T-helper 2 cell (primary cell): ENCODE data around the gene RPS6KA2.
"Not testable (repeated sequence)": the region's sequence is repeated elsewhere in the genome, so short reads cannot be mapped to it uniquely, and the experiment has no call there.

Source experiments
- DNase-seq, 5 experiments: peaks; one replicate each; pipeline versions ENCODE4 v3.0.0 to v3.0.0-alpha.2; 2012 to 2022

The RPS6KA2 gene

GRCh38 chr6:166387098-166387497, 240.0 kb downstream of the RPS6KA2 start:
- DNase-seq, result not testable (repeated sequence)

DNA sequence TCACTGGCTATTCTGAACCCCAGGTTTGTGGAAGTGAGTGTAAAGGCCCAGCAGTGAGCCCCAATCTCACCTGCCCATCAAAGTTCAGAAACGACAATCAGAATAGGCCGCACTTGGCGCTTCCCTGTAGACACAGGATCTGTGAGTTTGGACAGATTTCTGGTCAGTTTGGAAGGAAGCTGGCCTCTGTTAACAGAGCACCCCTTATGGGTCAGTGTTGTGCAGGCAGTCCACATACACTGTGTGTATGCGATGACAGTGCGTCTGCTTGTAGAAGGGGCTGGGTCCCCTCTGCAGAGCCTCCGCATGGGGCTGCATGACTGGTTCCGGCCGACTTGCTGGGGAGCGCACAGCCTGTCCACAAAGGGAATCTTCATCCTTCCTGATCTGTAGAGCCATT, 240.9 kb downstream of the RPS6KA2 start:
- no peak for DNase-seq

DNA sequence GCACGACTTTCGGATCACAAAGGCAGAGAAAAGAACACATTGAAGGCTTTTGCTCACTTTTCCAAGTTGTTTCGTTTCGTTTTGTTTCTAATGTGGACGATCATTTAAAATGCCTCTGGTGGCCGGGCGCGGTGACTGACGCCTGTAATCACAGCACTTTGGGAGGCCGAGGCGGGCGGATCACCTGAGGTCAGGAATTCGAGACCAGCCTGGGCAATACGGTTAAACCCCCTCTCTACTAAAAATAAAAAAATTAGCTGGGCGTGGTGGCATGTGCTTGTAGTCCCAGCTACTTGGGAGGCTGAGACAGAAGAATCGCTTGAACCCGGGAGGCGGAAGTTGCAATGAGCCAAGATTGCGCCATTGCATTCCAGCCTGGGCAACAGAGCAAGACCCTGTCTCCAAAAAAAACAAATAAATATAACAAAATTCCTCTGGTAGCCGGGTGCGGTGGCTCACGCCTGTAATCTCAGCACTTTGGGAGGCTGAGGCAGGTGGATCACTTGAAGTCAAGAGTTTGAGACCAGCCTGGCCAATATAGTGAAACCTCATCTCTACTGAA, 243.2 kb downstream of the RPS6KA2 start:
- peak in 1 of 5 experiments; percentile 16 for DNase-seq

- peak; percentile 86 to 97 (median 92) for DNase-seq
Observed at GRCh38 chr6:166382933-166383801, 243.9 kb downstream of the RPS6KA2 start, which contains the start of gene MPC1. Gene MPC1 (minus strand): TSS chr6:166382940. CDS start chr6:166382876, 64 bp downstream.

DNA sequence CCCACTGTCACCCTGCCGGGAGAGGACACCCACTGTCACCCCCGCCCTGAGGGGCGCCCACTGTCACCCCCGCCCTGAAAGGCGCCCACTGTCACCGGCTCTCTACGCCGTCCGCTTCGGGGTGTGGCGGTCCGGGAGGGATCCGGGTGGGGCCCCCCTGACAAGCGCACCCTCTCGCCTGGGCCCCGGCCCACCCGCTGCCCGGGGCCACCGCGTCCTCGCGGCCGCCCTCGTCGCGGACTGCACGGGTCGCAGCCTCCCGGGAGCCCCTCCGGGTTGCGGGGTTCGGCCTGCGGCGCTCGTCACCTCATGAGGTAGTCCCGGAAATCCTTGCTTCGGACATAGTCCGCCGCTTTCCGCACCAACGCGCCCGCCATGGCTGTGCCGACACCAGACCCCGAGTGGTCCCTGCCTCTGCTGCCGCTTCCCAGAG, 244.5 kb downstream of the RPS6KA2 start:
- DNase-seq, result no peak

- DNase-seq, result peak; percentile 28 to 73 (median 51)
Observed at GRCh38 chr6:166381733-166382499, 245.1 kb downstream of the RPS6KA2 start.

GRCh38 chr6:166381381-166381732, 245.7 kb downstream of the RPS6KA2 start:
- DNase-seq, result no peak

- DNase-seq, result no peak
Observed at GRCh38 chr6:166379800-166380199, 247.3 kb downstream of the RPS6KA2 start.

- DNase-seq, result no peak
Observed at GRCh38 chr6:166379103-166379586, 247.9 kb downstream of the RPS6KA2 start.

- no peak for DNase-seq
Observed at GRCh38 chr6:166377721-166378120, 249.3 kb downstream of the RPS6KA2 start.

DNA sequence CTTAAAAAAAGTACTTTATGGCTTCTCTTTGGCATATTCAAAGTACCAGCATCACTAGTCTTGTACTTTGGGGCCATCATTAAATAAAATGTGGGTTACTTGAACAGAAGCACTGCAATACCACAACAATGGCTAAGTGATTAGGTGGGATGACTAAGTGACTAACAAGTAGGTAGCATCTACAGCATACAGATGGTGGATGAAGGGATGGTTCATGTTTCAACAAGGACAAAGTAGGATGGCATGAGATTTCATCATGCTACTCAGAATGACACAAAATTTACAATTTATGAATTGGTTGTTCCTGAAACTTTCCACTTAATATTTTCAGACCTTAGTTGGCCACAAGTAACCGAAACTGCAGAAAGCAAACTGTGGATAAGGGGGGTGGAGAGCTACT, 252.0 kb downstream of the RPS6KA2 start:
- no peak for DNase-seq

GRCh38 chr6:166370489-166370888, 256.6 kb downstream of the RPS6KA2 start:
- DNase-seq, result no peak

DNA sequence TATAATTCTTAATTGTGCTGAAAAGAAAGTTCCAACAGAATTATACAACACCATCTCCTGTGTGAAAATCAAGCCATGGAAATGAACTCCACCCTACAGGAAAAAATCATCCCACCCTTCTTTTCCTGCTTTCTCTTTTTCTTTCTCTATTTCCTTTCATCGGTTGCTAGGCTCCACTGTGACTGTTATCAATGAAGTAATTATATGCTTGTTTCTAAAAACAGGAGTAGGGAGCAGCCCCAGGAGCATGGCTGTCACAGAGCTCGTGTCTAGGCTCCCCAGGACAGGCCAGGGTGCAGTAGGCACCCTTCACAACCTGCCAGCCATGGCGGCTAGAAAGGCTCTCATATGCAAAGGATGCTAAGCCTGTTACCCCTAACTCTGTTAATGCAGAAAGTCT, 257.3 kb downstream of the RPS6KA2 start:
- no peak for DNase-seq

DNA sequence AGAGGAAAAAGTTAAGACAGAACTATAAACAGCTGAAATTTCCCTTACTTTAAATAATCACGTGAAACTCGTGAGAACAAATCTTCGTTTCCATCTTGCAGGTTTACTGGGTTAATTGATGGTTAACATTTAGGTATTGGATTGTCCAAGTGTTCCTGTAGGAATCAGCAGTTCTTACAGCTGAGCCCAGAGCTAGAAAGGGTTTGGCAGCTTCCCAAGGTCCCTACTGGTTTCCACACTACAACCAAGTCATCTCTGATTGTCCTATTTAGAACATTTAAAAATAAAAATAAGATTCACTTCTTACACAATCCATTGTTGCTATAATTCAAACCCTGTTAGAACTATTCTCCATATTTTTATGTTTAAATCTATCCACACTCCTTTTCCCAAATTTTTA, 260.1 kb downstream of the RPS6KA2 start:
- no peak for DNase-seq

DNA sequence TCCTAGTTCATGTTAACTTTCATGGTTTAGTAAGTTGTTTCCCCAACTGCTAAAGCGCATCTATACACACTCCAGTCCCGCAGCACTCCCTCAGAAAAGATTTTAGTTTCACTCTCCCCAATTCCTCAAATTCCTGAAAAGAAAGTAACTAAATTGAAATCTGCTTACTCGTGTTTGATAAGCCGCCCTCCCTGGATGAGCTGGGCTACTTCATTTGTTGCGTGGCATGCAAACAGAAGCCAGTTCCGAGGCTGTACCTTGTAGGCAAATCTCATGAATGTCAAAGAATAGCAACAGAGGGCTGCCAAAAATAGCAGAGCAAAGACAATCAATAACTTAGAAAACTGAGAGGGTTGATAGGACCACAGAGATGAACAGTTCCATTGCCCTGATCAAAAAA, 261.2 kb downstream of the RPS6KA2 start:
- DNase-seq, result no peak

GRCh38 chr6:166365221-166365620, 261.8 kb downstream of the RPS6KA2 start:
- no peak for DNase-seq

- DNase-seq, result no peak
Observed at GRCh38 chr6:166364456-166364855, 262.6 kb downstream of the RPS6KA2 start.

GRCh38 chr6:166362427-166362826, 264.6 kb downstream of the RPS6KA2 start:
- not testable (repeated sequence) for DNase-seq

GRCh38 chr6:166361077-166361429, 266.0 kb downstream of the RPS6KA2 start:
- DNase-seq, result no peak

DNA sequence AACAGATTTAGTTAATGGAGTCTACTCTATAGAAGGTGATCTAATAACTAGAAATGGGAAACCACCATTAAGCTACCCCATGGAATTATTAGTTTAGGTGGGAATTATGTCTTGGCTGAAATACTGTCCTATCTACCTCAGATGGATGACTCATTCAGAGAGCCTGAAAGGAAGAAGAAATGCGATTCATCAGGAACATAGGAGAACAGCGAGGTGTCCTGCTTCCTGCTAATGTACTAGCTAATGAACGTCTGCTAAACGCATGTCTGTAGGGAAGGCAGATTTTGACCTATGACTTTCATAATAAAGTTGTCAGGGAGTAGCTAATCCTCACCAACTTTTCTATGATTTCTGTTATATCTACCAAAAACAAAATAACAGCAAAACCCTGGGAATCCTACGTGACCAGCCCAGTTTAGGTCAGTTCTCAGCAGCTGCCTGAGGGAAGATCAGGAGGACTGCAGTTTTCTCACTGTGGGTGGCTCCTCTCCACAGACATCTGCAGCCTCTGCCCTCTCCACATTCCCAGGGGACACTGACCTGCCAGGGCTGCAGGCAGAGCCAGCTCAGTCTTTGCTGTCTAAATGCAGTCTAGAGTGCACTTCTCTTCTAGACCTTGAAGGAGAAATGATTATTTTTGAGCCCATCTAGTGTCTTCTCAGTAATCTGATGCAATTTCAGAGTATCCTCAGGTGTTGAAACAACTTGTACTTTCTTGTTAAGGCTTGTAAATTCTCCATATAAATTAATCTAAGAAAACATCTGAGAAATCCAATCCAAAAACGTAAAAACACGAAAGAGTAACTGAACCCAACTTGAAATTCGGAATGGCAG, 266.6 kb downstream of the RPS6KA2 start:
- no peak for DNase-seq
